ENCODE measurements around the gene TFDP3. TPM values are rescaled to one million over a fixed set of nuclear protein-coding genes. Genes with fewer than 3 reads are reported as not detected.

Gene TFDP3
- total RNA-seq, 1 donor from 2014 or later: not detected

- Histone ChIP-seq H3K36me3 (no peaks in the 10 kb centered on the region), H3K9ac (no peak overlapping the region), H3K79me2 (ENCODE audit: low read depth) (no peaks in the 10 kb centered on the region), H3K4me1 (no peaks in the 10 kb centered on the region), H3K4me2 (no peak overlapping the region), H3K27ac (no peak overlapping the region), H3K9me3 (ENCODE audit: low read depth) (no peaks in the 10 kb centered on the region), H3K27me3 (no peaks in the 10 kb centered on the region), H4K20me1 (ENCODE audit: low read depth) (no peaks in the 10 kb centered on the region), H3F3A (ENCODE audit: low read depth) (no peaks in the 10 kb centered on the region), H2AFZ (replicated peaks) (no peak overlapping the region), H3K4me3 (no peak overlapping the region)
- Mint-ChIP-seq H3K4me1 (peaks cover 12% of the 10 kb centered on the region), H3K9me3 (no peaks in the 10 kb centered on the region), H3K27ac (no peak overlapping the region), H3K27me3 (ENCODE audit: insufficient read depth, low read depth) (no peaks in the 10 kb centered on the region), H3K4me3 (no peak overlapping the region), H3K36me3 (no peaks in the 10 kb centered on the region)
- no peak for TF ChIP-seq EZH2 (IDR thresholded peaks at IDR 0.05)
- peak; percentile 30 for TF ChIP-seq CTCF (IDR thresholded peaks at IDR 0.05)
- DNase-seq (ENCODE audit: low spot score): no peak
These were observed 38.7 kb downstream of the TFDP3 start for GRCh38 chrX:133179500-133179899.

- Mint-ChIP-seq H3K36me3 (no peaks in the 10 kb centered on the region), H3K27me3 (ENCODE audit: insufficient read depth, low read depth) (no peaks in the 10 kb centered on the region), H3K4me1 (peaks cover 15% of the 10 kb centered on the region), H3K9me3 (no peaks in the 10 kb centered on the region), H3K4me3 (no peak overlapping the region), H3K27ac (no peak overlapping the region)
- DNase-seq (ENCODE audit: low spot score): no peak
- Histone ChIP-seq H3K9me3 (ENCODE audit: low read depth) (no peaks in the 10 kb centered on the region), H3F3A (ENCODE audit: low read depth) (no peaks in the 10 kb centered on the region), H2AFZ (replicated peaks) (no peak overlapping the region), H4K20me1 (ENCODE audit: low read depth) (no peaks in the 10 kb centered on the region), H3K9ac (no peak overlapping the region), H3K4me3 (no peak overlapping the region), H3K4me1 (no peaks in the 10 kb centered on the region), H3K27me3 (no peaks in the 10 kb centered on the region), H3K79me2 (ENCODE audit: low read depth) (no peaks in the 10 kb centered on the region), H3K4me2 (no peak overlapping the region), H3K27ac (no peak overlapping the region), H3K36me3 (no peaks in the 10 kb centered on the region)
- no peak for TF ChIP-seq EZH2phosphoT487 (IDR thresholded peaks at IDR 0.05)
These were observed 41.0 kb downstream of the TFDP3 start for GRCh38 chrX:133177202-133177601.

- H3K27ac ChIP-seq: no peak overlapping the region
- H3K79me2 ChIP-seq (ENCODE audit: low read depth): no peaks in the 10 kb centered on the region
- Mint-ChIP-seq H3K9me3 (no peaks in the 10 kb centered on the region), H3K4me1 (peaks cover 15% of the 10 kb centered on the region), H3K27ac (no peak overlapping the region), H3K4me3 (no peak overlapping the region), H3K36me3 (no peaks in the 10 kb centered on the region), H3K27me3 (ENCODE audit: insufficient read depth, low read depth) (no peaks in the 10 kb centered on the region)
- no peak overlapping the region for H2AFZ ChIP-seq (replicated peaks)
- no peak overlapping the region for H3K4me2 ChIP-seq
- H3K27me3 ChIP-seq: no peaks in the 10 kb centered on the region
- H4K20me1 ChIP-seq (ENCODE audit: low read depth): no peaks in the 10 kb centered on the region
- no peak for DNase-seq (ENCODE audit: low spot score)
- no peak overlapping the region for H3K9ac ChIP-seq
- no peaks in the 10 kb centered on the region for H3K36me3 ChIP-seq
- no peaks in the 10 kb centered on the region for H3F3A ChIP-seq (ENCODE audit: low read depth)
- no peaks in the 10 kb centered on the region for H3K4me1 ChIP-seq
- TF ChIP-seq EZH2phosphoT487 (IDR thresholded peaks at IDR 0.05): no peak
- no peak for TF ChIP-seq EZH2 (IDR thresholded peaks at IDR 0.05)
- no peak for TF ChIP-seq CTCF (IDR thresholded peaks at IDR 0.05)
- H3K4me3 ChIP-seq: no peak overlapping the region
- no peaks in the 10 kb centered on the region for H3K9me3 ChIP-seq (ENCODE audit: low read depth)
These were observed 42.5 kb downstream of the TFDP3 start for GRCh38 chrX:133175605-133176004.

- Histone ChIP-seq H3K4me1 (no peaks in the 10 kb centered on the region), H3K9me3 (ENCODE audit: low read depth) (no peaks in the 10 kb centered on the region), H2AFZ (replicated peaks) (no peak overlapping the region), H3K27ac (no peak overlapping the region), H4K20me1 (ENCODE audit: low read depth) (no peaks in the 10 kb centered on the region), H3K36me3 (no peaks in the 10 kb centered on the region), H3K9ac (no peak overlapping the region), H3K27me3 (no peaks in the 10 kb centered on the region), H3K4me2 (no peak overlapping the region), H3K79me2 (ENCODE audit: low read depth) (no peaks in the 10 kb centered on the region), H3K4me3 (no peak overlapping the region), H3F3A (ENCODE audit: low read depth) (no peaks in the 10 kb centered on the region)
- no peak for DNase-seq (ENCODE audit: low spot score)
- TF ChIP-seq EZH2 (IDR thresholded peaks at IDR 0.05) (no peak), CTCF (IDR thresholded peaks at IDR 0.05) (no peak), EZH2phosphoT487 (IDR thresholded peaks at IDR 0.05) (no peak)
- Mint-ChIP-seq H3K9me3 (no peaks in the 10 kb centered on the region), H3K27ac (no peak overlapping the region), H3K4me1 (peaks cover 15% of the 10 kb centered on the region), H3K36me3 (no peaks in the 10 kb centered on the region), H3K27me3 (ENCODE audit: insufficient read depth, low read depth) (no peaks in the 10 kb centered on the region), H3K4me3 (no peak overlapping the region)
These were observed 43.0 kb downstream of the TFDP3 start for GRCh38 chrX:133175162-133175561.
